ENCODE measurements around the gene CNTN4. TPM values are rescaled to one million over a fixed set of nuclear protein-coding genes. Genes with fewer than 3 reads are reported as not detected.

The CNTN4 gene
- total and polyA plus RNA-seq, 2 of the 8 experiments (the other 6 are each of a cell fraction or from before 2014, with no cell fraction given), result 0.41 to 2.2 TPM

DNA sequence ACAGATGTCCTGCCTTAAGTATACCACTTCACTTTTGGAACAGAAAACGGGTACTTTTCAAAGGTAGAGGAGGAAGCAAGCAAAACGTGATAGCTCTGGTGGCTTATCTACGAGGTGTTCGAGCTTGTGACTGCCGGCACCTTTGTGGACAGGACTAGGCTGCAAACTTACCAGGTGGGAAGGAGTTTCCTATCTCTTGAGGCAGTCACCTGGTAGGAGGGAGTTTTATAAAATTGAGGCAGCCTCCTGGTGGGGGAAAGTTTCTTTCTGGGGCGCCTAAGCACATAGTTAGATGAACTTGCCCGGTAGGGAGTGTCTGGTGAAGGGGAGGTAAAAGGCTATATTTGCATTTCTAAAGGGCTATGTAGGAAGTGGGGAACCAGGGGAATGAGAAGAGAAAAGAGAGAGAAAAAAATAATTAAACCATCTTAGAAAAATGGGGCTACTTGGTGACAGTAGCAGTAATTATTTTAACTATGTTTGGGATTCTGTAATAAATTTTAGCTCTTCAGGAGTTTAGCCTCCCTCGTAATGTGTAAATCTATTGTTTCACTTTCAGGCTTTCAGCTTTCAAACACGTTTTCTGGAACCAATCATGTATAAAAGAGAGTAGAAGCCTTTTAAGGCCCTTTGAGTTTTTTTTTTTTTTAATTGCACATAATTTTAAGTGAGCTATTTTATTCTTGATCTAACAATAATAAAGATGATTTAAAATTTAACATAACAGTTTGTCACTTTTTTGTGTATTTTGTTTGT is 880.5 kb downstream of the CNTN4 start (continued):
- TF ChIP-seq CHD7 (IDR thresholded peaks at IDR 0.05; ENCODE audit: insufficient replicate concordance, low read length) (peak; percentile 60), BACH1 (IDR thresholded peaks at IDR 0.05; ENCODE audit: low read length) (no peak), ASH2L (IDR thresholded peaks at IDR 0.05; ENCODE audit: low read length) (peak; percentile 33), PHF8 (conservative IDR thresholded peaks at IDR 0.05; ENCODE audit: low read depth, low read length) (no peak)
